Cardiac muscle cell (in vitro differentiated cells and primary cell): ENCODE results near the gene CAMTA2. TPM values are rescaled to one million over a fixed set of nuclear protein-coding genes. Genes with fewer than 3 reads are reported as not detected.
A peak's percentile ranks its signal among the peaks of the same experiment; 100 is the strongest.

ENCODE experiments used
- DNase-seq, 2 donors: peaks; one replicate each; pipeline versions ENCODE4 v3.0.0 to v3.0.0-alpha.2; 2010 to 2017; ENCODE audit warnings: low read depth in 1 of 2, low spot score in 1 of 2
- H3K27ac ChIP-seq: fragments of 200-600 bp; sonication (generic); 2 replicates; pipeline ENCODE4 v1.5.1; 2016
- H3K27me3 ChIP-seq: fragments of 200-600 bp; sonication (generic); 2 replicates; pipeline ENCODE4 v1.6.0; 2016; ENCODE audit warnings: control low read depth
- H3K36me3 ChIP-seq: fragments of 200-600 bp; sonication (generic); 2 replicates; pipeline ENCODE4 v1.5.1; 2016; ENCODE audit warnings: control low read depth
- H3K4me1 ChIP-seq: fragments of 200-600 bp; sonication (generic); 2 replicates; pipeline ENCODE4 v1.8.1; 2017; ENCODE audit warnings: low read depth, mild to moderate bottlenecking, mixed run types
- H3K4me3 ChIP-seq: fragments of 200-600 bp; sonication (generic); 2 replicates; pipeline ENCODE4 v1.5.1; 2016; ENCODE audit warnings: mild to moderate bottlenecking
- H3K9me3 ChIP-seq: fragments of 200-600 bp; sonication (generic); 2 replicates; pipeline ENCODE4 v1.5.1; 2017; ENCODE audit warnings: low read depth, mild to moderate bottlenecking, control low read depth
- CTCF ChIP-seq: IDR thresholded peaks from 2 replicates; pipeline ENCODE4 v1.5.1; 2012; ENCODE audit warnings: low read depth, mild to moderate bottlenecking, low read length
- polyA plus RNA-seq: library from polyadenylated mRNA; unstranded; fragments of >200 nt; fragmentation: Nextera tagmentation; extraction: Ambion mirVana; gene quantifications from 2 replicates; pipeline ENCODE4 v1.2.1, GENCODE V29; 2016
- total RNA-seq: library from RNA; depleted of rRNA; stranded (reverse); fragments of >200 nt; gene quantifications from 2 replicates; pipeline ENCODE4 v1.2.3, GENCODE V29; 2016

Gene CAMTA2
- total and polyA plus RNA-seq, 2 experiments from 2014 or later = 11.6 to 18.3 TPM

DNA sequence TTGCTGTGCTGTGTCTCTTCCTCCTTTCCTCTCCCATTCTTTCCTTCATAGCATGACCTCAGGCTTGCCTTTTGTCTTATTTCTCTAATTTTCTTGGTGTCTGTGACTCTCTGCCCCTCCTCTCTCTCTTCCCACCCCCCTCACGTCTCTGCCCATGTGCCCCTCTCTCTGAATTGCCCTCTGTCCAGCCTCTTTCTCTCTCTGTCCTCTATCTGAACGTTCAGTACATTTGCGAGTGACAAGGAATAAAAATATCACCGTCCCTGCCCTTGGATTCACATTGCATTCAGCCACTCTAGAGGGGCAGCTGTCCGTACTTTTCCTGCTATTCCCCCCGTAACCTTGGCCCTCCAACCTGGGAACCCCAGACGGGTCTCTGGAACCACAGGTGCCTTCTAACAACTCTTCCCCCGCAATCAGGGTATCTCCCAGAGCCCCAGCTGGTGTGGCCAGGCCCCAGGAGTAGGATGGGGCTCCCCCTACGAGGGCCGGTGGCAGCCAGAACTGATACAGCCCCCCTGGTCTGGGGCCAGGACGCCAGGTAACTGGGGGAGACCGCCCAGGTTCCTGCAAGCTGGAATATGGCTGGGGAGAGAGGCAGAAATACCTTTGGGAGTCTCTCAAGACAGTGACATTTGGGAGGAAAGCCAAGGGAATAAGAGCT, 12.1 kb upstream of the CAMTA2 start:
- TF ChIP-seq CTCF = no peak
- H3K36me3 ChIP-seq = peaks cover 32% of the 10 kb centered on the region
- H3K27ac ChIP-seq = peak overlapping the region; percentile 87
- H3K4me3 ChIP-seq = peak overlapping the region; percentile 90
- no peaks in the 10 kb centered on the region for H3K9me3 ChIP-seq
- peaks cover 26% of the 10 kb centered on the region for H3K4me1 ChIP-seq
- DNase-seq = no peak
- H3K27me3 ChIP-seq = no peaks in the 10 kb centered on the region

DNA sequence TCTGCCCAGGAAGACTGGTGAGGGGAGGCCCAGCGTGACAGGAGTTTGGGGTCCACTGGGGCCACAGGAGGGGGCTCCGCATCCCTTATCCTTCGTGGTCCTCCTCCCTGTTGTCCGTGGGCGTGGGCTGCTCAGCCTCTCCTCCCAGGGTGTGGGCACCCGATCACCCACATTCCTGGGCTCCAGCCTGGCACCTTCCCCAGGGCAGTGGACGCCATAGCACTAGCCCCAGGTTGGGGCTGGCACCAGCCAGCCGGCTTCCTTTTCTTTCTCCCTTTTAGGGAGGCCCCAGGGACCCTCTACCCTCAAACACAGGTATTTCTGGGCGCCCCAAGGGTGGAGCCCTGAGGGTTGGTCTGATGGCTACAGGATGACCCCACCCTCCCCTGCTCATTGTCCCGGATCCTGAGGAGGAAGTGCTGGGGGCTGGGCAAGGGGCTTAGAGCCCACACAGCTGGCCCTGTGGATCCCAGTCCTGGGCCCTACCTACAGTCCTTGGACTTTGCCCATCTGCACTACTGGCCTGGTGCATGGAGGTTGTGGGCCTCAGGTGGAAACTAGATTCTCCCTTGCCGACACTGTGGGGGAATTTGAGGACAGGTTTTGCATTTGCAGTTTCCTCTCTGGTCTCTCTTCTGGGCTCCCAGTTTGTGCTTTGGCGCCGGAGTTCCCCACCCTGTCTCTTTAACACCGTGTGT, 11.4 kb upstream of the CAMTA2 start:
- DNase-seq = no peak
- TF ChIP-seq CTCF = no peak

DNA sequence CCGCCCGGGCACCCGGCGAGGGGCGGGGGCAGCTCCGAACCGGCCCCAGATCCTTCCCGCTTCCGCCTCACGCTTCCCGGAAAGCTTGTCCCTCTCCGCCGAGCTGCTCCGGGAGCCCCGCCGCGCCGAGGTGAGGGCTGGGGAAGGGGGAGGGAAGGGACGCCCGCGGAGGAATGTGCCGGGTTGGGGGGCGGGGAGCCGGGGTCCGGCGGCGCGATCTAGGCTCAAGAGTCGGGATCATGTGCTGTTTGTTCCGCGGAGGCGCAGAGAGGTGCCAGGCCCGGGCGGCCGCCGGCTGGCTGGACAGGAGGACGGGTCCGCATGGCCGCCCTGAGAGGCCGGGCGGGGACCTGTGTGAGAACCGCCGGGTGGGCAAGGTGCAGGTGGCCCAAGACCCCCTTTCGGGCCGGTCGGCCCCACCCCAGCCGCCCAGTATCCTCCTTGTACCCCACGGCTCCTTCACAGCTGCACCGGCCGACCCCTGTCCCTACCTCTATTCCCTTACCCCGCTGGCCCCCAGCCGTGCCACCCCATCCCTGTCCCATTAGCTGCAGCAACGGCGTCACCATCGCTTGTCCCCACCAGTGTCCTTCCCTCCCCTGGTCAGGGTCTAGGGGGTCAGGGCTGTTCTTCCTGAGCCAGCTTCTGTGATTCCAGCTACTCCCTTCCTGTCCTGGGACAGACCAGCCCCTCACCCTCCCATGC, 10.7 kb upstream of the CAMTA2 start:
- no peaks in the 10 kb centered on the region for H3K27me3 ChIP-seq
- peaks cover 19% of the 10 kb centered on the region for H3K36me3 ChIP-seq
- no peaks in the 10 kb centered on the region for H3K9me3 ChIP-seq
- H3K27ac ChIP-seq = peak overlapping the region; percentile 87
- H3K4me3 ChIP-seq = peak overlapping the region; percentile 90
- no peak for TF ChIP-seq CTCF
- DNase-seq = peak in 1 of 2 donors; percentile 81
- H3K4me1 ChIP-seq = peaks cover 26% of the 10 kb centered on the region

More for the DNA sequence above, 11.4 kb upstream of the CAMTA2 start:
- Histone ChIP-seq H3K4me3 (peak overlapping the region; percentile 90), H3K9me3 (no peaks in the 10 kb centered on the region), H3K27ac (peak overlapping the region; percentile 87), H3K27me3 (no peaks in the 10 kb centered on the region), H3K36me3 (peaks cover 26% of the 10 kb centered on the region), H3K4me1 (peaks cover 26% of the 10 kb centered on the region)

DNA sequence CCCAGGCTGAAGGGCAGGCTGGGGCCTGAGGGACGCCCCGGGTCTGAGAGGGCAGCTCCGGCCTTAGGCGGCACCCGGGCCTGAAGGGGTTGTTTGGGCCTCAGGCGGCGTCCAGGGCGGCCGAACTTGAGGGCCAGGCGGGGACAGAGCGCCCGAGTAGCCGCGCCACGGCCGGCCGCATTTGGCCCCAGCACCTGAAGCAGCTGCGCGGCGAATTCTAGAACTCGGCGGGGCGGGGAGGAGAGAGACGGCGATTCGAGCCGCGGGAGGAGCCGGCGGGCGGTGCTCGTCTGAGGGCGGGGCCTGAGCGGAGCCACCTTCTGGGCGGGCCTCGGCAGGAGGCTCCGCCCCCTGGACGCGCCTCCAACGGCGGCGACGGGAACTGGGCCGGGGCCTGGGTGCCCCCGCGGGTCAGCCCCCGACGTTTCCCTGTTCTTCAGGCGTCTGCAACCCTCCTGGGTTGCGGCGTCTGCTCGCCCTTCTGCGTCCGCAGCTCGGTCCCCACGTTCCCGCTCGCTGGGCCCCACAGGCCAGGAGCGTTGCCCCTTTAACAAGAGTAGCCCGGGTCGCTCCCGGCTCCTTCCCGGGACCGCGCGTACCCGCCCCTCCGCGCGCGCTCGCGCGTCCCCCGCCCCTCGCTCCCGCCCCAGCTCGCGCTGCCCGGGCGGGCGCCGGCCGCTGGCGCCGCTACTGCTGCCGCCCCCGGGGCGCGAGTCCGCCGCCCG, 10.0 kb upstream of the CAMTA2 start, which contains the start of the genes INCA1 and KIF1C:
INCA1 (minus strand) TSS at position 221 of the 725 bp plus-strand sequence. CDS start 3,085 bp downstream, outside the sequence.
KIF1C (plus strand) TSS at position 649 of the 725 bp plus-strand sequence. CDS start 2,297 bp downstream, outside the sequence.
- Histone ChIP-seq H3K36me3 (peaks cover 14% of the 10 kb centered on the region), H3K27me3 (no peaks in the 10 kb centered on the region), H3K4me1 (peaks cover 26% of the 10 kb centered on the region), H3K4me3 (peak within 1 kb of the TSS; percentile 90), H3K27ac (peak within 1 kb of the TSS; percentile 87), H3K9me3 (no peaks in the 10 kb centered on the region)
- DNase-seq = peak; percentile 92 to 97
- no peak for TF ChIP-seq CTCF

DNA sequence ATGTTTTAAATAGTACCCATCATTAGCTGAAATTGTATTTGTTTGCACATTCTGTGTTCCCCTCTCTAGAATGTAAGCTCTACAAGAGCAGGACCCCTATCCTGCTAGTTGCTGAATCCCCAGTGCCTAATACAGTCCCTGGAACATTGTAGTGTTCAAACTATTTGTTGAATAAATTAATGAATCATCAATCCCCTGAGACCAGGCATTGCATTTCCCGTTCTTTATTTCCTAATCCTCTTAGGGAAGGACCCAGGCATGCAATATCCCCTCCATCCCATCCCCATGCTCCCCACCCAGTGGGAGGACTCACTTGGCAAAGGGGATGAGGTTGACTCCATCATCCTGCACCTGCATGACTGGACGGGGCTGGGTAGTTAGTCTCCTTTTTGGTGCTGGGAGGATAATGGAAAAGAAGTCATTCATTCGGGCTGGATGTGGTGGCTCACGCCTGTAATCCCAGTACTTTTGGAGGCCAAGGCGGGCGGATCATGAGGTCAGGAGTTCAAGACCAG, 6.7 kb upstream of the CAMTA2 start:
- H3K27me3 ChIP-seq = no peaks in the 10 kb centered on the region
- DNase-seq = no peak
- H3K27ac ChIP-seq = no peak overlapping the region
- H3K36me3 ChIP-seq = no peaks in the 10 kb centered on the region
- H3K4me3 ChIP-seq = no peak overlapping the region
- no peaks in the 10 kb centered on the region for H3K9me3 ChIP-seq
- H3K4me1 ChIP-seq = peaks cover 9% of the 10 kb centered on the region
- TF ChIP-seq CTCF = no peak
